HepG2 (cell line): ENCODE results near the gene CCDC192. TPM values are rescaled to one million over a fixed set of nuclear protein-coding genes. Genes with fewer than 3 reads are reported as not detected.

Experiments
- ATAC-seq: fragments of 200-7000 bp; cut with Tn5 transposase; 3 replicates; pipeline ENCODE4 v1.9.1; 2020; ENCODE audit warnings: mild to moderate bottlenecking, moderate library complexity
- BruUV-seq: library from RNA; stranded (reverse); fragments of 400-500 nt; replicated peaks from 2 replicates; lab custom pipeline; 2021; lab: Mats Ljungman, UMichigan
- CTCF ChIA-PET: fragments of 300-600 bp; formaldehyde crosslinking; extraction: SDS; loops from one replicate; lab custom pipeline; 2021; ENCODE audit warnings: low total read pairs, inconsistent platforms, low intra/inter-chr PET ratio; lab: Yijun Ruan, JAX
- POLR2A ChIA-PET: fragments of 350-600 bp; sonication (Branson Sonifier 250); formaldehyde crosslinking; loops from one replicate; lab custom pipeline; 2020; ENCODE audit warnings: antibody characterized with exemption, inconsistent platforms; lab: Yijun Ruan, JAX
- DNase-seq: peaks from one replicate; pipeline ENCODE4 v3.0.0-alpha.2; 2015; ENCODE audit warnings: low spot score
- FAIRE-seq: peaks from 3 replicates; lab custom pipeline; 2011; peaks lifted over from hg19 to GRCh38; lab: Jason Lieb, UNC
- H2AFZ ChIP-seq: one replicate; pipeline ENCODE4 v1.6.1; 2011; ENCODE audit warnings: low read length, inconsistent platforms
- H3K27ac ChIP-seq: fragments of 300-600 bp; 3 replicates; pipeline ENCODE4 v1.8.0; 2011; ENCODE audit warnings: mixed run types, mild to moderate bottlenecking, mixed read lengths, low read length, inconsistent platforms; ENCODE audit not compliant: insufficient read depth; ENCODE audit errors: extremely low read length
- H3K27me3 ChIP-seq, 2 experiments: fragments of 200-600 bp in 1 of 2; 2 replicates in 1 of 2; 3 replicates in 1 of 2; pipeline versions ENCODE4 v1.6.0 to v1.8.0; 2011; ENCODE audit warnings: low read length in 2 of 2, mild to moderate bottlenecking in 2 of 2, moderate library complexity in 2 of 2, inconsistent platforms in 1 of 2; ENCODE audit not compliant: insufficient read depth in 2 of 2, control insufficient read depth in 1 of 2
- H3K36me3 ChIP-seq, 2 experiments: fragments of 200-600 bp in 1 of 2; replicated peaks in 1 of 2; 2 replicates in 1 of 2; 3 replicates in 1 of 2; pipeline versions ENCODE4 v1.5.1 to v1.8.0; 2011; ENCODE audit warnings: low read length in 2 of 2, inconsistent platforms in 1 of 2; ENCODE audit not compliant: insufficient read depth in 2 of 2, control insufficient read depth in 1 of 2
- H3K4me1 ChIP-seq: 2 replicates; pipeline ENCODE4 v1.5.1; 2012; ENCODE audit warnings: low read length, inconsistent platforms; ENCODE audit not compliant: insufficient read depth
- H3K4me2 ChIP-seq: 2 replicates; pipeline ENCODE4 v1.6.0; 2011; ENCODE audit warnings: low read depth, low read length, inconsistent platforms
- H3K4me3 ChIP-seq, 3 experiments: fragments of 200-600 bp in 1 of 3; sonication (generic), shearing (Covaris generic) in 1 of 3; replicated peaks in 1 of 3; 2 replicates each; pipeline ENCODE4 v1.5.1; 2011 to 2016; ENCODE audit warnings: low read length in 3 of 3, inconsistent platforms in 2 of 3, low read depth in 2 of 3, mild to moderate bottlenecking in 2 of 3, control low read depth in 1 of 3, mixed read lengths in 1 of 3; ENCODE audit not compliant: insufficient read depth in 1 of 3
- H3K79me2 ChIP-seq: one replicate; pipeline ENCODE4 v1.6.1; 2011; ENCODE audit warnings: low read length, inconsistent platforms; ENCODE audit not compliant: insufficient read depth
- H3K9ac ChIP-seq: 2 replicates; pipeline ENCODE4 v1.6.0; 2011; ENCODE audit warnings: mild to moderate bottlenecking, low read depth, low read length, inconsistent platforms; ENCODE audit not compliant: insufficient read depth
- H3K9me3 ChIP-seq: 2 replicates; pipeline ENCODE4 v1.5.1; 2012; ENCODE audit warnings: mild to moderate bottlenecking, low read length
- H4K20me1 ChIP-seq: 2 replicates; pipeline ENCODE4 v1.6.0; 2011; ENCODE audit warnings: inconsistent platforms, mild to moderate bottlenecking, low read length, moderate library complexity; ENCODE audit not compliant: insufficient read depth
- CREM ChIP-seq, 2 experiments: sonication (generic) in 1 of 2; formaldehyde crosslinking in 1 of 2; IDR thresholded peaks; 2 replicates each; pipeline versions ENCODE4 v1.4.0 to v1.6.1; 2016 to 2020; ENCODE audit warnings: antibody characterized with exemption in 1 of 2, mild to moderate bottlenecking in 1 of 2, missing genetic modification reagents in 1 of 2
- FOXJ3 ChIP-seq: sonication (generic); formaldehyde crosslinking; IDR thresholded peaks from 2 replicates; pipeline ENCODE4 v1.4.0; 2020; ENCODE audit warnings: missing genetic modification reagents, mild to moderate bottlenecking, borderline replicate concordance
- HMG20B ChIP-seq: conservative IDR thresholded peaks from 2 replicates; pipeline ENCODE4 v1.6.1; 2016; ENCODE audit warnings: missing genetic modification reagents, missing compliant biosample characterization
- JUN ChIP-seq: sonication (generic); formaldehyde crosslinking; IDR thresholded peaks from 2 replicates; pipeline ENCODE4 v1.4.0; 2020; ENCODE audit warnings: mild to moderate bottlenecking, missing genetic modification reagents
- NBN ChIP-seq: fragments of 450-650 bp; conservative IDR thresholded peaks from 2 replicates; pipeline ENCODE4 v1.6.1; 2017
- SAP130 ChIP-seq: IDR thresholded peaks from 2 replicates; pipeline ENCODE4 v1.6.1; 2016; ENCODE audit warnings: low read depth
- TFDP2 ChIP-seq: sonication (generic); formaldehyde crosslinking; IDR thresholded peaks from 2 replicates; pipeline ENCODE4 v1.4.0; 2020; ENCODE audit warnings: missing genetic modification reagents
- U2AF1 ChIP-seq: fragments of 200-400 bp; formaldehyde crosslinking; optimal IDR thresholded peaks from 2 replicates; pipeline ENCODE3; 2017; ENCODE audit warnings: mild to moderate bottlenecking, low read depth, low read length
- ZBTB1 ChIP-seq: sonication (generic); formaldehyde crosslinking; IDR thresholded peaks from 2 replicates; pipeline ENCODE4 v1.4.0; 2020; ENCODE audit warnings: missing genetic modification reagents, borderline replicate concordance
- ZNF24 ChIP-seq: fragments of 450-650 bp; IDR thresholded peaks from 2 replicates; pipeline ENCODE4 v1.6.1; 2017; ENCODE audit warnings: antibody characterized with exemption, mild to moderate bottlenecking
- ZNF251 ChIP-seq: sonication (generic); formaldehyde crosslinking; IDR thresholded peaks from 2 replicates; pipeline ENCODE4 v1.9.0; 2021; ENCODE audit warnings: mild to moderate bottlenecking, missing genetic modification reagents
- ZNF33A ChIP-seq: sonication (generic); formaldehyde crosslinking; IDR thresholded peaks from 2 replicates; pipeline ENCODE4 v1.5.1; 2020; ENCODE audit warnings: missing genetic modification reagents, mild to moderate bottlenecking, moderate library complexity, borderline replicate concordance
- ZZZ3 ChIP-seq: sonication (generic); formaldehyde crosslinking; IDR thresholded peaks from 2 replicates; pipeline ENCODE4 v1.4.0; 2020; ENCODE audit warnings: missing genetic modification reagents, mild to moderate bottlenecking, borderline replicate concordance
- WGBS: methylation state at CpG from one replicate; pipeline ENCODE4 v1.1.6; 2017; ENCODE audit warnings: low lambda C conversion rate; 5-methylcytosine and 5-hydroxymethylcytosine counted together
- in situ Hi-C: cut with HindIII; loops from 2 replicates; pipeline ENCODE4 v1.10.0; 2017; ENCODE audit warnings: low pct_unique_long_range_greater_than_20kb; ENCODE audit not compliant: extremely low pct_ligation_motif_present
- intact Hi-C: fragments of 100-400 bp; cut with micrococcal nuclease; formaldehyde crosslinking; loops from one replicate; pipeline ENCODE4 v1.10.0; 2022; ENCODE audit not compliant: unreplicated experiment
- polyA plus RNA-seq, 8 experiments: library from polyadenylated mRNA; depleted of rRNA in 3 of 8; stranded (reverse) in 7 of 8; unstranded in 1 of 8; fragments of >200 nt; fragmentation: Illumina TruSeq in 4 of 8; extraction: Trizol in 4 of 8; gene quantifications; 2 replicates each; pipeline versions ENCODE4 v1.2.1 to v1.2.3, GENCODE V29; 2011 to 2016; ENCODE audit warnings: low read depth in 4 of 8, missing spikeins in 1 of 8, mixed read lengths in 1 of 8; ENCODE audit not compliant: insufficient read depth in 1 of 8
- total RNA-seq, 5 experiments: library from RNA; depleted of rRNA; stranded (reverse); fragments of >200 nt; fragmentation: Illumina TruSeq; extraction: Trizol; gene quantifications; 2 replicates each; pipeline ENCODE4 v1.2.3, GENCODE V29; 2016; ENCODE audit warnings: low read depth in 1 of 5
- TF ChIP-seq, protein P1 (sequence below): sonication (generic); formaldehyde crosslinking; IDR thresholded peaks from 2 replicates; pipeline ENCODE4 v1.4.0; 2020; ENCODE audit warnings: missing genetic modification reagents

Gene CCDC192
- total and polyA plus RNA-seq, 2 of the 13 experiments (the other 11 are each of a cell fraction or from before 2014, with no cell fraction given): not detected

DNA sequence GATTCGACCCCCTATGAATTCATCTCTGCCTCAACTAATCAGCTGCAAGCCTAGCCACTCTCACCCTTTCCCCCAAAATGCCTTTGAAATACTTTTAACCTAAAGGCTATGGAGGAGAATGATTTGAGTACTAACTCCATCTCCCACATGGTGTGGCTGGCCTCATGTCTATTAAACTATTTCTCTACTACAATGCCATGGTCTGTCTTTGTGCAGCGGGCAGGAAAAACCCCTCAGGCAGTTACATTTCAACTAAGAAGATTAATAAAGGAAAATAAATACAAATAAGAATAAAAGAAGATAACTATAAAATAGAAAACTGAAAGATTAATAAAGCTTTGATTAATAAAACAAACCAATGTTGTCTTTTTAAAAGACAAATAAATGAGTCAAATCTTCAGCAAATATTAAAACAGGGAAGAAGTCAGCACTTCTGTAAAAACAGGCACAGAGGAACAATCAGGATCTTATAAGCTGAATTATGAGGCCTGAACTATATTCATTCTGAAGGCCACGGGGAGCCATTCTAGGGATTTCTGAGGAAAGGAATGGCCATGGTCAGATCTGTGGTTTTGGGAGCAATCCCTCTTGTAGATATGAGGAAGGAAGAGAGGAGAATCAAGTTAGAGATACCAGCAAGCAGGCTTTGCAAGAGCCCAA, 264.3 kb downstream of the CCDC192 start (continued):
- no peak for TF ChIP-seq ZZZ3 (CRISPR knock-in tag)

- no peak overlapping the region for H3K9ac ChIP-seq
- H3K4me3 ChIP-seq: no peak overlapping the region
- CTCF ChIA-PET: no interaction called here
- no peaks in the 10 kb centered on the region for H3K4me1 ChIP-seq
- 75% methylated on average over 1 of the region's 1 CpG for WGBS
- no peaks in the 10 kb centered on the region for H3K79me2 ChIP-seq
- no peaks in the 10 kb centered on the region for H3K36me3 ChIP-seq
- H2AFZ ChIP-seq: no peak overlapping the region
- H3K9me3 ChIP-seq: no peaks in the 10 kb centered on the region
- BruUV-seq: no TSS peak
- in situ Hi-C loops (no loop called here), intact Hi-C loops (no loop called here)
- H4K20me1 ChIP-seq: no peaks in the 10 kb centered on the region
- no peak overlapping the region for H3K27ac ChIP-seq
- ATAC-seq: no peak
- no peak overlapping the region for H3K4me2 ChIP-seq
- POLR2A ChIA-PET: no interaction called here
- DNase-seq: no peak
- TF ChIP-seq SAP130 (no peak), JUN (CRISPR knock-in tag) (no peak), CREM (IDR thresholded peaks at IDR 0.05) (no peak), CREM (CRISPR knock-in tag; IDR thresholded peaks at IDR 0.05) (no peak)
- FAIRE-seq: no peak
- H3K27me3 ChIP-seq: no peaks in the 10 kb centered on the region
Observed at GRCh38 chr5:127967983-127968592, 264.9 kb downstream of the CCDC192 start.

- POLR2A ChIA-PET: no interaction called here
- no peaks in the 10 kb centered on the region for H3K79me2 ChIP-seq
- intact Hi-C loops: no loop called here
- H3K9me3 ChIP-seq: no peaks in the 10 kb centered on the region
- no TSS peak for BruUV-seq
- H3K4me2 ChIP-seq: no peak overlapping the region
- H4K20me1 ChIP-seq: no peaks in the 10 kb centered on the region
- H3K9ac ChIP-seq: no peak overlapping the region
- no peak for FAIRE-seq
- H3K27ac ChIP-seq: no peak overlapping the region
- H3K4me1 ChIP-seq: no peaks in the 10 kb centered on the region
- DNase-seq: no peak
- no peak overlapping the region for H3K4me3 ChIP-seq
- no peak for ATAC-seq
- CTCF ChIA-PET: no interaction called here
- in situ Hi-C loops: no loop called here
- no peaks in the 10 kb centered on the region for H3K36me3 ChIP-seq
- no peaks in the 10 kb centered on the region for H3K27me3 ChIP-seq
- 57% methylated on average over 3 of the region's 3 CpGs for WGBS
- H2AFZ ChIP-seq: no peak overlapping the region
- TF ChIP-seq, protein P1, sequence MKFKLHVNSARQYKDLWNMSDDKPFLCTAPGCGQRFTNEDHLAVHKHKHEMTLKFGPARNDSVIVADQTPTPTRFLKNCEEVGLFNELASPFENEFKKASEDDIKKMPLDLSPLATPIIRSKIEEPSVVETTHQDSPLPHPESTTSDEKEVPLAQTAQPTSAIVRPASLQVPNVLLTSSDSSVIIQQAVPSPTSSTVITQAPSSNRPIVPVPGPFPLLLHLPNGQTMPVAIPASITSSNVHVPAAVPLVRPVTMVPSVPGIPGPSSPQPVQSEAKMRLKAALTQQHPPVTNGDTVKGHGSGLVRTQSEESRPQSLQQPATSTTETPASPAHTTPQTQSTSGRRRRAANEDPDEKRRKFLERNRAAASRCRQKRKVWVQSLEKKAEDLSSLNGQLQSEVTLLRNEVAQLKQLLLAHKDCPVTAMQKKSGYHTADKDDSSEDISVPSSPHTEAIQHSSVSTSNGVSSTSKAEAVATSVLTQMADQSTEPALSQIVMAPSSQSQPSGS (CRISPR knock-in tag): no peak
- TF ChIP-seq NBN: no peak
- TF ChIP-seq ZNF251 (CRISPR knock-in tag): no peak
- TF ChIP-seq ZBTB1: no peak
- TF ChIP-seq ZNF33A (CRISPR knock-in tag): no peak
- TF ChIP-seq ZNF24: no peak
- no peak for TF ChIP-seq HMG20B
- no peak for TF ChIP-seq TFDP2 (CRISPR knock-in tag)
- no peak for TF ChIP-seq FOXJ3 (CRISPR knock-in tag)
- TF ChIP-seq U2AF1: no peak
Observed at GRCh38 chr5:127969002-127969401, 265.8 kb downstream of the CCDC192 start.
